C4-2B (cell line): ENCODE results near the gene SVOP.
"Not testable (repeated sequence)": the region's sequence is repeated elsewhere in the genome, so short reads cannot be mapped to it uniquely, and the experiment has no call there.

Experiments used
- H3K27ac ChIP-seq: fragments of 450-650 bp; 2 replicates; pipeline ENCODE4 v1.5.1; 2017
- CTCF ChIP-seq: fragments of 450-650 bp; conservative IDR thresholded peaks from 2 replicates; pipeline ENCODE4 v1.5.1; 2017; ENCODE audit warnings: mild to moderate bottlenecking
- ZFX ChIP-seq: fragments of 450-650 bp; IDR thresholded peaks from 2 replicates; pipeline ENCODE4 v1.6.1; 2017

The SVOP gene

GRCh38 chr12:109047081-109047805, 26.4 kb upstream of the SVOP start:
- TF ChIP-seq CTCF (no peak), ZFX (no peak)

GRCh38 chr12:109044241-109044640, 23.4 kb upstream of the SVOP start:
- no peak for TF ChIP-seq CTCF
- no peak for TF ChIP-seq ZFX
- H3K27ac ChIP-seq, result no peak overlapping the region

More at GRCh38 chr12:109047081-109047805, 26.4 kb upstream of the SVOP start:
- H3K27ac ChIP-seq, result no peak overlapping the region

GRCh38 chr12:109036975-109037374, 16.1 kb upstream of the SVOP start:
- TF ChIP-seq CTCF (no peak), ZFX (no peak)

GRCh38 chr12:109033239-109034196, 12.7 kb upstream of the SVOP start:
- no peak overlapping the region for H3K27ac ChIP-seq
- TF ChIP-seq CTCF, result no peak
- TF ChIP-seq ZFX, result no peak

More at GRCh38 chr12:109036975-109037374, 16.1 kb upstream of the SVOP start:
- H3K27ac ChIP-seq, result no peak overlapping the region

GRCh38 chr12:109029411-109029810, 8.5 kb upstream of the SVOP start:
- no peak overlapping the region for H3K27ac ChIP-seq
- no peak for TF ChIP-seq ZFX

GRCh38 chr12:109028624-109029023, 7.8 kb upstream of the SVOP start:
- H3K27ac ChIP-seq, result not testable (repeated sequence)

- H3K27ac ChIP-seq, result no peak overlapping the region
- TF ChIP-seq CTCF, result no peak
- TF ChIP-seq ZFX, result no peak
Observed at GRCh38 chr12:109027767-109028166, 6.9 kb upstream of the SVOP start.

- no peak overlapping the region for H3K27ac ChIP-seq
- TF ChIP-seq ZFX, result no peak
- TF ChIP-seq CTCF, result no peak
Observed at GRCh38 chr12:109020146-109020795, 597 bp downstream of the SVOP start.
